SKM-1 treated with dmso at 0.1 percent for 144 hours (cell line): ENCODE data around the gene MT1B.

Experiments
- DNase-seq: peaks from one replicate; lab custom pipeline; 2025; ENCODE audit not compliant: unreplicated experiment; lab: John Stamatoyannopoulos, UW

MT1B gene

GRCh38 chr16:56683424-56684172, 31.9 kb downstream of the MT1B start:
- DNase-seq = no peak

- no peak for DNase-seq
Measured at GRCh38 chr16:56684256-56684925, 32.7 kb downstream of the MT1B start.

GRCh38 chr16:56684926-56685590, 33.4 kb downstream of the MT1B start:
- DNase-seq = no peak

GRCh38 chr16:56686758-56687157, 35.1 kb downstream of the MT1B start:
- no peak for DNase-seq

- no peak for DNase-seq
Measured at GRCh38 chr16:56688762-56689161, 37.1 kb downstream of the MT1B start.

- DNase-seq = no peak
Measured at GRCh38 chr16:56689171-56689570, 37.5 kb downstream of the MT1B start.

GRCh38 chr16:56690420-56691122, 38.9 kb downstream of the MT1B start:
- DNase-seq = no peak

GRCh38 chr16:56691885-56692284, 40.2 kb downstream of the MT1B start:
- DNase-seq = no peak

- DNase-seq = no peak
Measured at GRCh38 chr16:56695246-56695645, 43.6 kb downstream of the MT1B start.

GRCh38 chr16:56697456-56698155, 45.9 kb downstream of the MT1B start:
- no peak for DNase-seq

- no peak for DNase-seq
Measured at GRCh38 chr16:56700195-56700594, 48.5 kb downstream of the MT1B start.

GRCh38 chr16:56700631-56701030, 48.9 kb downstream of the MT1B start:
- DNase-seq = no peak

- no peak for DNase-seq
Measured at GRCh38 chr16:56701534-56701933, 49.8 kb downstream of the MT1B start.
